Measurements from ENCODE around the gene KLK3.
"Not testable (repeated sequence)": the region's sequence is repeated elsewhere in the genome, so short reads cannot be mapped to it uniquely, and the experiment has no call there.

KLK3 gene

GRCh38 chr19:50859849-50860248 lies 5.1 kb downstream of the KLK3 start:
- DNase-seq: no peak

- no peak for DNase-seq
These were observed 6.3 kb downstream of the KLK3 start for GRCh38 chr19:50861010-50861409.

DNA sequence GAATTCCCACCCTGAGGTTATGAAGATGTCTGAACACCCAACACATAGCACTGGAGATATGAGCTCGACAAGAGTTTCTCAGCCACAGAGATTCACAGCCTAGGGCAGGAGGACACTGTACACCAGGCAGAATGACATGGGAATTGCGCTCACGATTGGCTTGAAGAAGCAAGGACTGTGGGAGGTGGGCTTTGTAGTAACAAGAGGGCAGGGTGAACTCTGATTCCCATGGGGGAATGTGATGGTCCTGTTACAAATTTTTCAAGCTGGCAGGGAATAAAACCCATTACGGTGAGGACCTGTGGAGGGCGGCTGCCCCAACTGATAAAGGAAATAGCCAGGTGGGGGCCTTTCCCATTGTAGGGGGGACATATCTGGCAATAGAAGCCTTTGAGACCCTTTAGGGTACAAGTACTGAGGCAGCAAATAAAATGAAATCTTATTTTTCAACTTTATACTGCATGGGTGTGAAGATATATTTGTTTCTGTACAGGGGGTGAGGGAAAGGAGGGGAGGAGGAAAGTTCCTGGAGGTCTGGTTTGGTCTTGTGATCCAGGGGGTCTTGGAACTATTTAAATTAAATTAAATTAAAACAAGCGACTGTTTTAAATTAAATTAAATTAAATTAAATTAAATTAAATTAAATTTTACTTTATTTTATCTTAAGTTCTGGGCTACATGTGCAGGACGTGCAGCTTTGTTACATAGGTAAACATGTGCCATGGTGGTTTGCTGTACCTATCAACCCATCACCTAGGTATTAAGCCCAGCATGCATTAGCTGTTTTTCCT lies 7.0 kb downstream of the KLK3 start:
- DNase-seq: no peak

GRCh38 chr19:50869479-50869878 lies 14.8 kb downstream of the KLK3 start:
- no peak for DNase-seq

GRCh38 chr19:50870417-50871089 lies 15.8 kb downstream of the KLK3 start:
- DNase-seq: no peak

- DNase-seq: no peak
These were observed 18.3 kb downstream of the KLK3 start, which contains the start of gene KLK2 for GRCh38 chr19:50873056-50873455. Gene KLK2 (plus strand): TSS chr19:50873439. CDS start chr19:50873474, 35 bp downstream.

DNA sequence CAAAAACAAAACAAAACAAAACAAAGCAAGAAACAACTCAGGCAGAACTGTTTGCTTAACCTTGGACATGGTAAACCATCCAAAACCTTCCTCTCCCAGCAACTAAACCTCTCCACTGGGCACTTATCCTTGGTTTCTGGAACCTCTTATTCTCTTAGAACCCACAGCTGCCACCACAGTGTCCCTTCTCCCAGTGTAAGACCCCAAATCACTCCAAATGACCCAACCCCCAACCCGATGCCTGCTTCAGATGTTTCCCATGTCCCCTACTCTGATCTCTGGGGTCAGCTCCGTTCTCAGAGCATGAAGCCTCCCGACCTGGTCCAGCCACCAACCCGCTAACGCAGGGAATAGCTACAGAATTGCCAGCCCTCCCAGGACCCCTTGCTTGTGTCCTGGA lies 19.5 kb downstream of the KLK3 start:
- DNase-seq: no peak

GRCh38 chr19:50875795-50876422 lies 21.2 kb downstream of the KLK3 start:
- no peak for DNase-seq

GRCh38 chr19:50876456-50876855 lies 21.7 kb downstream of the KLK3 start:
- DNase-seq: no peak

DNA sequence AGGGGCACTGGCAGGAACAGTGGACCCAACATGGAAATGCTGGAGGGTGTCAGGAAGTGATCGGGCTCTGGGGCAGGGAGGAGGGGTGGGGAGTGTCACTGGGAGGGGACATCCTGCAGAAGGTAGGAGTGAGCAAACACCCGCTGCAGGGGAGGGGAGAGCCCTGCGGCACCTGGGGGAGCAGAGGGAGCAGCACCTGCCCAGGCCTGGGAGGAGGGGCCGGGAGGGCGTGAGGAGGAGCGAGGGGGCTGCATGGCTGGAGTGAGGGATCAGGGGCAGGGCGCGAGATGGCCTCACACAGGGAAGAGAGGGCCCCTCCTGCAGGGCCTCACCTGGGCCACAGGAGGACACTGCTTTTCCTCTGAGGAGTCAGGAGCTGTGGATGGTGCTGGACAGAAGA lies 22.6 kb downstream of the KLK3 start:
- no peak for DNase-seq

DNA sequence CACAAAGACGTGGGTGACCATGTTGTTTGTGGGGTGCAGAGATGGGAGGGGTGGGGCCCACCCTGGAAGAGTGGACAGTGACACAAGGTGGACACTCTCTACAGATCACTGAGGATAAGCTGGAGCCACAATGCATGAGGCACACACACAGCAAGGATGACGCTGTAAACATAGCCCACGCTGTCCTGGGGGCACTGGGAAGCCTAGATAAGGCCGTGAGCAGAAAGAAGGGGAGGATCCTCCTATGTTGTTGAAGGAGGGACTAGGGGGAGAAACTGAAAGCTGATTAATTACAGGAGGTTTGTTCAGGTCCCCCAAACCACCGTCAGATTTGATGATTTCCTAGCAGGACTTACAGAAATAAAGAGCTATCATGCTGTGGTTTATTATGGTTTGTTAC lies 24.1 kb downstream of the KLK3 start:
- no peak for DNase-seq

DNA sequence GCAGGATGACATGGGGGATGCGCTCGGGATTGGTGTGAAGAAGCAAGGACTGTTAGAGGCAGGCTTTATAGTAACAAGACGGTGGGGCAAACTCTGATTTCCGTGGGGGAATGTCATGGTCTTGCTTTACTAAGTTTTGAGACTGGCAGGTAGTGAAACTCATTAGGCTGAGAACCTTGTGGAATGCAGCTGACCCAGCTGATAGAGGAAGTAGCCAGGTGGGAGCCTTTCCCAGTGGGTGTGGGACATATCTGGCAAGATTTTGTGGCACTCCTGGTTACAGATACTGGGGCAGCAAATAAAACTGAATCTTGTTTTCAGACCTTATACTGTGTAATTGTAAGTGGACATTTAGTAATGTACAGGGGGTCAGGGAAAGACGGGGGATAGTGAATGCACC lies 25.5 kb downstream of the KLK3 start:
- no peak for DNase-seq

DNA sequence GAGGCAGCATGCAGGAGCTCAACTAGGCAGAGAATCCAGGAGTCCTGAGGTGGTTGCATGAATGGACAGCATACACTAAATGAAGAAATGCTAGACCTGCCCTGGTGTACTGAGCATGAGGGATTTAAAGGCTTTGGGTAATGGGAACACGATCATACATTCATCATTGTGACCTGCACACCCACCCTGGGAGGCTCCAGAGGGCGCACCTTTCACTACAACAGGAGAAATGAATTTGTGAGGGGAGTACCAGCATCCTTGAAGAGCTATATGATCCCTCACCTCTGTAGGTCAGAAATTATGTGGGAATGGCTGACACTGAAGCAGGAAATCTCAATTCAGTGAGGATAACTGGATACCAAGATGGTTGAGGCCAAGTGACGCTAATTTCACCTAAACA lies 27.5 kb downstream of the KLK3 start:
- no peak for DNase-seq

- no peak for DNase-seq
These were observed 34.9 kb downstream of the KLK3 start for GRCh38 chr19:50889638-50890037.

- DNase-seq: no peak
These were observed 35.9 kb downstream of the KLK3 start for GRCh38 chr19:50890422-50891252.

- DNase-seq: no peak
These were observed 36.5 kb downstream of the KLK3 start for GRCh38 chr19:50891253-50891625.

DNA sequence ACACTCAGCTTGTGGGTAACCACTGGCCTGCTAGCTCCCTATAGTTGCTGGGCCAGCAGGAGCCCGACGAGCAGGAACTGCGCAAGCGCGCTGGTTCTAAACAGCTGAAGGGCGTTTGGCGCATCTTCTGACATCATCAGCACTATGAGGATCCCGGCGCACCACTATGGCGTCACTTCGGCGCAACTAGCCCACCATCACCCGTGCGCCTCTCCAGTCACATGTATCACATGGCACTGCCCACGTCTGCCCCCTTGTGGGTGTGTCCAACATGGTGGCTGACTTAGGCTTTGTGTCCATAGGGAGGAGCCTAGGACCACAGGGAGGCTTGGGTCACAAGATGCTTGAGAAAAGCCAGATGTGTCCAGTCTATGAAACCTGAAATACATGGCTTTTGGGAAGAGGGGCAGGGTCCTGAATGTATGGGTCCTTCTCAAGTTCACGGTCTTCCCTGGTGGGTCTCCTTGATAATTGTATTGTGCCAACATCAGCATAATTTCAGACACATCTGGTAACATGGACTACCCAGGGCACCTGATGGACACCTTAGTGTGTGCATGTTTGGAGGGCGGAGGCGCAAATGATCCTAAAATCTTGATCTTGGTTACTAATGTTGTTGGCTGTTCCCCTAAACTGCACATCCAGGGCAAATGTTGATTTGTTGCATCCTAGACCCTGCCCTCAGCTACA lies 38.5 kb downstream of the KLK3 start:
- no peak for DNase-seq

- DNase-seq: no peak
These were observed 40.0 kb downstream of the KLK3 start for GRCh38 chr19:50894478-50895356.

DNA sequence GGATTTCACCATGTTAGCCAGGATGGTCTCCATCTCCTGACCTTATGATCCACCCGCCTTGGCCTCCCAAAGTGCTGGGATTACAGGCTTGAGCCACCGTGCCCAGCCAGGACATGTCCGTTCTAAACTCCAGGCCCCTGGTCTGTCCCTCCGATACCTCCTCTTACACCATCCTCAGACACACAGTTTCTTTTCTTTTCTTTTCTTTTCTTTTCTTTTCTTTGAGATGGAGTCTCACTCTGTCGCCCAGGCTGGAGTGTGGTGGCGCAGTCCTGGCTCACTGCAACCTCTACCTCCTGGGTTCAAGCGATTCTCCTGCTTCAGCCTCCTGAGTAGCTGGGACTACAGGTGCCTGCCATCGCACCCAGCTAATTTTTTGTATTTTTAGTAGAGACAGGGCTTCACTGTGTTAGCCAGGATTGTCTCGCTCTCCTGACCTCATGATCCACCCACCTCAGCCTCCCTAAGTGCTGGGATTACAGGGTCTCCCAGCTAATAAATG lies 41.4 kb downstream of the KLK3 start:
- not testable (repeated sequence) for DNase-seq
